Astrocyte (in vitro differentiated cells and primary cell): ENCODE results near the gene MARCKS. TPM values are rescaled to one million over a fixed set of nuclear protein-coding genes. Genes with fewer than 3 reads are reported as not detected.
"Not testable (repeated sequence)": the region's sequence is repeated elsewhere in the genome, so short reads cannot be mapped to it uniquely, and the experiment has no call there.

Experiments
- DNase-seq: peaks from one replicate; pipeline ENCODE4 v3.0.0-alpha.2; 2010; ENCODE audit warnings: low read depth
- FAIRE-seq: peaks from 2 replicates; lab custom pipeline; 2011; peaks lifted over from hg19 to GRCh38; lab: Jason Lieb, UNC
- H2AFZ ChIP-seq: 2 replicates; pipeline ENCODE4 v1.6.0; 2012; ENCODE audit warnings: low read depth, low read length, inconsistent platforms
- H3K27ac ChIP-seq: 2 replicates; pipeline ENCODE4 v1.5.1; 2011; ENCODE audit warnings: low read depth, low read length, inconsistent platforms
- H3K27me3 ChIP-seq: 2 replicates; pipeline ENCODE4 v1.6.0; 2011; ENCODE audit warnings: low read length, inconsistent platforms; ENCODE audit not compliant: insufficient read depth
- H3K36me3 ChIP-seq: 2 replicates; pipeline ENCODE4 v1.5.1; 2011; ENCODE audit warnings: low read length, inconsistent platforms; ENCODE audit not compliant: insufficient read depth
- H3K4me1 ChIP-seq: 2 replicates; pipeline ENCODE4 v1.5.1; 2011; ENCODE audit warnings: low read length, inconsistent platforms; ENCODE audit not compliant: insufficient read depth
- H3K4me2 ChIP-seq: 2 replicates; pipeline ENCODE4 v1.6.0; 2012; ENCODE audit warnings: low read length, inconsistent platforms
- H3K4me3 ChIP-seq: 2 replicates; pipeline ENCODE4 v1.5.1; 2011; ENCODE audit warnings: low read depth, mild to moderate bottlenecking, low read length, inconsistent platforms; ENCODE audit not compliant: insufficient read depth
- H3K79me2 ChIP-seq: 2 replicates; pipeline ENCODE4 v1.6.0; 2012; ENCODE audit warnings: mild to moderate bottlenecking, low read length, inconsistent platforms; ENCODE audit not compliant: insufficient read depth
- H3K9ac ChIP-seq: 2 replicates; pipeline ENCODE4 v1.6.0; 2012; ENCODE audit warnings: mild to moderate bottlenecking, low read length, inconsistent platforms
- H3K9me3 ChIP-seq: 2 replicates; pipeline ENCODE4 v1.5.1; 2012; ENCODE audit warnings: low read depth, mild to moderate bottlenecking, low read length, inconsistent platforms; ENCODE audit not compliant: insufficient read depth
- H4K20me1 ChIP-seq: 2 replicates; pipeline ENCODE4 v1.6.0; 2012; ENCODE audit warnings: low read length, inconsistent platforms; ENCODE audit not compliant: insufficient read depth
- H3K27ac Mint-ChIP-seq: one replicate; pipeline ENCODE4 v1.8.0; 2021; ENCODE audit warnings: mild to moderate bottlenecking, mixed read lengths; ENCODE audit not compliant: unreplicated experiment
- H3K27me3 Mint-ChIP-seq: one replicate; pipeline ENCODE4 v1.8.0; 2021; ENCODE audit warnings: low read depth, mixed read lengths; ENCODE audit not compliant: unreplicated experiment
- H3K36me3 Mint-ChIP-seq: one replicate; pipeline ENCODE4 v1.8.0; 2021; ENCODE audit warnings: low read depth, mixed read lengths; ENCODE audit not compliant: unreplicated experiment
- H3K4me1 Mint-ChIP-seq: one replicate; pipeline ENCODE4 v1.8.0; 2021; ENCODE audit warnings: low read depth, mixed read lengths; ENCODE audit not compliant: unreplicated experiment
- H3K4me3 Mint-ChIP-seq: one replicate; pipeline ENCODE4 v1.8.0; 2021; ENCODE audit warnings: mild to moderate bottlenecking, moderate library complexity, mixed read lengths; ENCODE audit not compliant: unreplicated experiment
- H3K9me3 Mint-ChIP-seq: one replicate; pipeline ENCODE4 v1.8.0; 2021; ENCODE audit warnings: mild to moderate bottlenecking, mixed read lengths; ENCODE audit not compliant: unreplicated experiment
- CTCF ChIP-seq: IDR thresholded peaks from 2 replicates; pipeline ENCODE4 v1.5.1; 2011; ENCODE audit warnings: low read depth, mild to moderate bottlenecking, inconsistent platforms, low read length, moderate library complexity; ENCODE audit not compliant: insufficient read depth
- EZH2 ChIP-seq: IDR thresholded peaks from 2 replicates; pipeline ENCODE4 v1.6.1; 2012; ENCODE audit warnings: mild to moderate bottlenecking, low read length, inconsistent platforms; ENCODE audit not compliant: insufficient read depth
- total RNA-seq: library from RNA; stranded (reverse); gene quantifications from 2 replicates; pipeline ENCODE4 v1.2.1, GENCODE V29; 2021

MARCKS gene
- total RNA-seq, 1 donor from 2014 or later = 261 TPM

GRCh38 chr6:113909224-113909856, 52.2 kb downstream of the MARCKS start:
- Histone ChIP-seq H3K4me2 (peak overlapping the region; percentile 47), H3K36me3 (no peaks in the 10 kb centered on the region), H3K4me1 (peaks cover 4% of the 10 kb centered on the region), H3K27me3 (no peaks in the 10 kb centered on the region), H3K4me3 (no peak overlapping the region), H2AFZ (no peak overlapping the region), H3K79me2 (no peaks in the 10 kb centered on the region), H3K27ac (no peak overlapping the region), H3K9ac (peak overlapping the region; percentile 44), H3K9me3 (no peaks in the 10 kb centered on the region), H4K20me1 (no peaks in the 10 kb centered on the region)
- FAIRE-seq = peak; percentile 78
- no peaks in the 10 kb centered on the region for H3K27me3 Mint-ChIP-seq
- peak overlapping the region; percentile 64 for H3K27ac Mint-ChIP-seq
- DNase-seq = peak; percentile 65
- no peak for TF ChIP-seq EZH2
- TF ChIP-seq CTCF = peak; percentile 66
- peaks cover 9% of the 10 kb centered on the region for H3K4me1 Mint-ChIP-seq
- H3K9me3 Mint-ChIP-seq = peaks cover 7% of the 10 kb centered on the region
- no peaks in the 10 kb centered on the region for H3K36me3 Mint-ChIP-seq
- no peak overlapping the region for H3K4me3 Mint-ChIP-seq

GRCh38 chr6:113910285-113910684, 53.1 kb downstream of the MARCKS start:
- FAIRE-seq, H3K79me2 ChIP-seq, H3K9me3 Mint-ChIP-seq, DNase-seq, H3K4me2 ChIP-seq, H3K4me1 Mint-ChIP-seq, H3K36me3 Mint-ChIP-seq, H2AFZ ChIP-seq, H3K27me3 Mint-ChIP-seq, H4K20me1 ChIP-seq, H3K9me3 ChIP-seq, H3K9ac ChIP-seq, H3K4me3 ChIP-seq, H3K27ac Mint-ChIP-seq, H3K27me3 ChIP-seq, H3K4me1 ChIP-seq, H3K4me3 Mint-ChIP-seq, H3K36me3 ChIP-seq, H3K27ac ChIP-seq: not testable (repeated sequence)

Other genes starting within 250 kb of the MARCKS start
- gene HDAC2, start 113.8 kb downstream of the MARCKS start, total RNA-seq = 173 and 179 TPM in 2 replicates